WERI-Rb-1 (cell line): ENCODE data around the gene AKR7A2.

ENCODE experiments used
- DNase-seq: peaks from one replicate; pipeline ENCODE4 v3.0.0-alpha.2; 2020
- H3K27ac ChIP-seq: fragments of 250-450 bp; sonication (Bioruptor Pico); 2 replicates; pipeline ENCODE4 v1.5.1; 2020; ENCODE audit warnings: mild to moderate bottlenecking, moderate library complexity
- H3K27me3 ChIP-seq: fragments of 250-450 bp; sonication (Bioruptor Pico); 2 replicates; pipeline ENCODE4 v1.5.1; 2021; ENCODE audit warnings: mild to moderate bottlenecking, low read depth, moderate library complexity; ENCODE audit not compliant: insufficient read depth, severe bottlenecking
- H3K36me3 ChIP-seq: fragments of 250-450 bp; sonication (Bioruptor Pico); 2 replicates; pipeline ENCODE4 v1.5.1; 2020; ENCODE audit warnings: mild to moderate bottlenecking, moderate library complexity
- H3K4me3 ChIP-seq: 2 replicates; pipeline ENCODE4 v1.5.1; 2011; ENCODE audit warnings: low read depth, mild to moderate bottlenecking, control low read depth, low read length
- H3K9me3 ChIP-seq: fragments of 250-450 bp; sonication (Bioruptor Pico); 2 replicates; pipeline ENCODE4 v1.5.1; 2021; ENCODE audit warnings: mild to moderate bottlenecking, moderate library complexity; ENCODE audit not compliant: severe bottlenecking
- CTCF ChIP-seq: IDR thresholded peaks from 2 replicates; pipeline ENCODE4 v1.5.1; 2011; ENCODE audit warnings: low read depth, mild to moderate bottlenecking, control low read depth, inconsistent platforms, low read length

AKR7A2 gene

GRCh38 chr1:19342062-19342750 lies 30.3 kb upstream of the AKR7A2 start:
- no peak for TF ChIP-seq CTCF
- H3K27ac ChIP-seq = no peak overlapping the region
- no peaks in the 10 kb centered on the region for H3K9me3 ChIP-seq
- no peaks in the 10 kb centered on the region for H3K27me3 ChIP-seq
- H3K4me3 ChIP-seq = no peak overlapping the region
- H3K36me3 ChIP-seq = peaks cover 22% of the 10 kb centered on the region
- no peak for DNase-seq

- Histone ChIP-seq H3K27me3 (no peaks in the 10 kb centered on the region), H3K36me3 (peaks cover 22% of the 10 kb centered on the region), H3K9me3 (no peaks in the 10 kb centered on the region), H3K4me3 (no peak overlapping the region), H3K27ac (no peak overlapping the region)
- DNase-seq = peak; percentile 80
- TF ChIP-seq CTCF = peak; percentile 90
Measured at GRCh38 chr1:19341201-19342061, 29.5 kb upstream of the AKR7A2 start.

DNA sequence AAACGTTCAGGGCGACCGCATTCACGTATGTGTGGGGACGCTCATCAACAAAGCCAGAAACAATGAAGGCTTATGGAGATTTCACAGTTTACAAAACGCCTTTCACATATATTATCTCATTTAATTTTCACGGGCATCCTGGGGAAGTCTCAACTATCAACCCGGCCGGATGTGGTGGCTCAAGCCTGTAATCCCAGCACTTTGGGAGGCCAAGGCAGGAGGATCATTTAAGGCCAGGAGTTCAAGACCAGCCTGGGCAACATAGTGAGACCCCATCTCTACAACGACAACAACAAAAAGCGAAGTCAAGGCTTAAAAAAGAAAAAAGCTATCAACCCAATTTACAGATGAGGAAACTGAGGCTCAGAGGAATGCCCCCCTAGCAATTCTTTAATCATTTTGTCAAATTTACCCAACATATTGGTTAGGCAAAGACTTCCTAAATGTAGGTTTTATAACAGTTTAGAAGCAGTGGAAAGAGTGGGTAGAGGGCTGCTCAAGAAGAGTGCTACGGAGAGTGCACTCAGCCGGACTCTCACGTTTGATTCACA lies 28.5 kb upstream of the AKR7A2 start:
- Histone ChIP-seq H3K36me3 (peaks cover 22% of the 10 kb centered on the region), H3K27me3 (no peaks in the 10 kb centered on the region), H3K4me3 (no peak overlapping the region), H3K9me3 (no peaks in the 10 kb centered on the region), H3K27ac (no peak overlapping the region)
- TF ChIP-seq CTCF = no peak
- no peak for DNase-seq

DNA sequence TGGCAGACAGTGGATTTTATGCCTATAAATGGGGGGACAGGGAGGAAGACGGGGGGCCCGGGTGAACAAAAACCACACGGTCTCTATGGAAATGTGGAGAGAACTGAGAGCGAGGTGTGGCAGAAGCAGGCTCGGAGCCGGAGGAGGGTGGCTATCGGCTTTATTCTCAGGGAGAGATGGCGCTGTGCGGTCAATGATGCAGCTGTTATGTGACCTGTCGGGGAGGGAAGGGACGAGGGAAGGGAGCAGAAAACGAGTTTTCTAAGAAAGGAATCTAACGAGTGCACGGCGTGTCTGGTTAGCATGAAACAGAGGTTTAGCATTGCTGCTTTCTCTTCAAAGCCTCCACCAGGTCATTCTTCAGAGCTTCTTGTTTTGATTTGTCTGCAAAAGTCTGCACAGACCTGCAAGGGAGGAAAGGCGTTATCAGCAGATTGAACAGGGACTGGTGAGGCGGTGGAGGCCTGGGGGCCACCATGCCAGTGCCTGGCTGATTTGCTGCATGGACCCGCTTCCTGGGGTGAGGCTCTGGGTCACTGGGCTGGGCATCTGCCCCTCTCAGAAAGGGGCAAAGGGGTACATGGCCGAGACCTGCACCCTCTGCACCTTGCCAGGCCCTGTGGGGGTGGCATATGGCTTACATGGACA lies 27.4 kb upstream of the AKR7A2 start:
- H3K27ac ChIP-seq = no peak overlapping the region
- H3K27me3 ChIP-seq = no peaks in the 10 kb centered on the region
- H3K36me3 ChIP-seq = peaks cover 14% of the 10 kb centered on the region
- no peaks in the 10 kb centered on the region for H3K9me3 ChIP-seq
- no peak overlapping the region for H3K4me3 ChIP-seq
- DNase-seq = no peak
- TF ChIP-seq CTCF = no peak

DNA sequence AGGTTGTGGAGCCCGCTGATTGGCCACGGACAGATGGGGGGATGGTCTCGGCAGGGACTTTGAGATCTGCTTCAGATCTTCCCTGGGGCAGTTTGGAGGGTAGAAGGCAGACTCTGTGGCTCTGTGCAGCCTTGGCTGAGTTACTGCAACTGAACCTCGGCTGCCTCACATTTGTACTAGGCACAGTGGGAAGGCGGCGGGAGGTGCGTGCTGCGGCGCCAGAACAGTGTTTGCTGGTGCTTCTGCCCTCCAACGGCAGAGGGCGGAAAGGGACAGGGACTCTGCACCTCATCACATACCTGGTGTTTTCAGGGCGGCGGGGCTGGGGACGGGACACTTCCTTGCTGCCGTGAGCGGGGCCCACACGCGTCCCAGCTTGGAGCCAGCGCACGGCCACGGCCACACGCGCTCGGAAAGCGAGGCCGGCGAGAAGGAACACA lies 26.4 kb upstream of the AKR7A2 start:
- no peak for TF ChIP-seq CTCF
- H3K4me3 ChIP-seq = no peak overlapping the region
- no peak overlapping the region for H3K27ac ChIP-seq

More for the DNA sequence above, 26.4 kb upstream of the AKR7A2 start:
- no peak for DNase-seq
- H3K27me3 ChIP-seq = no peaks in the 10 kb centered on the region
- no peaks in the 10 kb centered on the region for H3K9me3 ChIP-seq
- H3K36me3 ChIP-seq = peaks cover 9% of the 10 kb centered on the region
